ENCODE data around the gene RTBDN. TPM values are rescaled to one million over a fixed set of nuclear protein-coding genes. Genes with fewer than 3 reads are reported as not detected.

The RTBDN gene
- total and polyA plus RNA-seq, 2 of the 8 experiments (the other 6 are each of a cell fraction or from before 2014, with no cell fraction given) = 4.0 to 4.8 TPM

Small RNA genes within 50 kb of the gene (microRNA-seq; reads per million reads assigned to microRNA genes)
- gene MIR5684 (ENCODE audit: borderline microRNAs expressed in 2 of 2, borderline number of aligned reads in 2 of 2, borderline replicate concordance in 1 of 2) (0 reads per million in 2 experiments), gene MIR6794 (ENCODE audit: borderline microRNAs expressed in 2 of 2, borderline number of aligned reads in 2 of 2, borderline replicate concordance in 1 of 2) (0 to 0.41 reads per million in 2 experiments)

Small RNA genes within 50 kb of the gene (small RNA-seq; reads per million reads assigned to genes)
- gene MIR5684 (ENCODE audit: insufficient read depth) (not detected), gene MIR6794 (ENCODE audit: insufficient read depth) (not detected)

Other genes starting within 250 kb of the RTBDN start
- 9.0 TPM in 2 replicates for gene ZNF490, start 223.8 kb downstream of the RTBDN start, total RNA-seq (2021; fragmentation: NEBNext Ultra II Directional; extraction: Animal tissue kit (Norgen Biotek cat#: 25700))
- gene ZNF490, start 223.8 kb downstream of the RTBDN start, polyA plus RNA-seq (2011; rRNA removed) = 1.6 and 1.7 TPM in 2 replicates
- 18.6 and 20.1 TPM in 2 replicates for gene ZNF791, start 223.7 kb downstream of the RTBDN start, total RNA-seq (2021; fragmentation: NEBNext Ultra II Directional; extraction: Animal tissue kit (Norgen Biotek cat#: 25700))
- gene ZNF791, start 223.7 kb downstream of the RTBDN start, polyA plus RNA-seq (2011; rRNA removed) = 3.1 and 4.1 TPM in 2 replicates
- gene MAN2B1, start 167.8 kb downstream of the RTBDN start, total RNA-seq (2021; fragmentation: NEBNext Ultra II Directional; extraction: Animal tissue kit (Norgen Biotek cat#: 25700)) = 71.1 and 76.3 TPM in 2 replicates
- 55.3 and 73.6 TPM in 2 replicates for gene MAN2B1, start 167.8 kb downstream of the RTBDN start, polyA plus RNA-seq (2011; rRNA removed)
- gene WDR83, start 167.8 kb downstream of the RTBDN start, total RNA-seq (2021; fragmentation: NEBNext Ultra II Directional; extraction: Animal tissue kit (Norgen Biotek cat#: 25700)) = 15.3 and 19.6 TPM in 2 replicates
- gene WDR83, start 167.8 kb downstream of the RTBDN start, polyA plus RNA-seq (2011; rRNA removed) = 12.6 and 24.5 TPM in 2 replicates
- gene DHPS, start 152.7 kb downstream of the RTBDN start, total RNA-seq (2021; fragmentation: NEBNext Ultra II Directional; extraction: Animal tissue kit (Norgen Biotek cat#: 25700)) = 86.6 and 88.8 TPM in 2 replicates
- gene DHPS, start 152.7 kb downstream of the RTBDN start, polyA plus RNA-seq (2011; rRNA removed) = 99.6 and 118 TPM in 2 replicates
- not detected in 2 replicates for gene GNG14, start 146.6 kb downstream of the RTBDN start, total RNA-seq (2021; fragmentation: NEBNext Ultra II Directional; extraction: Animal tissue kit (Norgen Biotek cat#: 25700))
- not detected in 2 replicates for gene GNG14, start 146.6 kb downstream of the RTBDN start, polyA plus RNA-seq (2011; rRNA removed)
- 10.8 and 11.1 TPM in 2 replicates for gene FBXW9, start 137.9 kb downstream of the RTBDN start, total RNA-seq (2021; fragmentation: NEBNext Ultra II Directional; extraction: Animal tissue kit (Norgen Biotek cat#: 25700))
- 30.1 and 36.4 TPM in 2 replicates for gene FBXW9, start 137.9 kb downstream of the RTBDN start, polyA plus RNA-seq (2011; rRNA removed)
- gene TNPO2, start 110.6 kb downstream of the RTBDN start, total RNA-seq (2021; fragmentation: NEBNext Ultra II Directional; extraction: Animal tissue kit (Norgen Biotek cat#: 25700)) = 110 and 112 TPM in 2 replicates
- 121 and 136 TPM in 2 replicates for gene TNPO2, start 110.6 kb downstream of the RTBDN start, polyA plus RNA-seq (2011; rRNA removed)
- gene TRIR, start 99.9 kb downstream of the RTBDN start, total RNA-seq (2021; fragmentation: NEBNext Ultra II Directional; extraction: Animal tissue kit (Norgen Biotek cat#: 25700)) = 149 and 156 TPM in 2 replicates
- gene TRIR, start 99.9 kb downstream of the RTBDN start, polyA plus RNA-seq (2011; rRNA removed) = 130 and 167 TPM in 2 replicates
- gene GET3, start 97.1 kb downstream of the RTBDN start, total RNA-seq (2021; fragmentation: NEBNext Ultra II Directional; extraction: Animal tissue kit (Norgen Biotek cat#: 25700)) = 105 and 106 TPM in 2 replicates
- 297 and 304 TPM in 2 replicates for gene GET3, start 97.1 kb downstream of the RTBDN start, polyA plus RNA-seq (2011; rRNA removed)
- gene BEST2, start 82.8 kb downstream of the RTBDN start, total RNA-seq (2021; fragmentation: NEBNext Ultra II Directional; extraction: Animal tissue kit (Norgen Biotek cat#: 25700)) = 4.6 TPM in 2 replicates
- 7.3 and 11.6 TPM in 2 replicates for gene BEST2, start 82.8 kb downstream of the RTBDN start, polyA plus RNA-seq (2011; rRNA removed)
- 59.3 and 63.2 TPM in 2 replicates for gene HOOK2, start 59.0 kb downstream of the RTBDN start, total RNA-seq (2021; fragmentation: NEBNext Ultra II Directional; extraction: Animal tissue kit (Norgen Biotek cat#: 25700))
- gene HOOK2, start 59.0 kb downstream of the RTBDN start, polyA plus RNA-seq (2011; rRNA removed) = 23.8 and 39.2 TPM in 2 replicates
- gene JUNB, start 43.1 kb downstream of the RTBDN start, total RNA-seq (2021; fragmentation: NEBNext Ultra II Directional; extraction: Animal tissue kit (Norgen Biotek cat#: 25700)) = 7.4 and 8.6 TPM in 2 replicates
- 10.0 and 14.1 TPM in 2 replicates for gene JUNB, start 43.1 kb downstream of the RTBDN start, polyA plus RNA-seq (2011; rRNA removed)
- gene PRDX2, start 32.8 kb downstream of the RTBDN start, total RNA-seq (2021; fragmentation: NEBNext Ultra II Directional; extraction: Animal tissue kit (Norgen Biotek cat#: 25700)) = 380 and 404 TPM in 2 replicates
- 748 and 904 TPM in 2 replicates for gene PRDX2, start 32.8 kb downstream of the RTBDN start, polyA plus RNA-seq (2011; rRNA removed)
- 41.3 and 42.3 TPM in 2 replicates for gene THSD8, start 32.5 kb downstream of the RTBDN start, total RNA-seq (2021; fragmentation: NEBNext Ultra II Directional; extraction: Animal tissue kit (Norgen Biotek cat#: 25700))
- gene THSD8, start 32.5 kb downstream of the RTBDN start, polyA plus RNA-seq (2011; rRNA removed) = 3.4 and 8.2 TPM in 2 replicates
- 67.5 and 67.9 TPM in 2 replicates for gene RNASEH2A, start 28.0 kb downstream of the RTBDN start, total RNA-seq (2021; fragmentation: NEBNext Ultra II Directional; extraction: Animal tissue kit (Norgen Biotek cat#: 25700))
- gene RNASEH2A, start 28.0 kb downstream of the RTBDN start, polyA plus RNA-seq (2011; rRNA removed) = 120 and 141 TPM in 2 replicates
- 25.2 and 28.3 TPM in 2 replicates for gene MAST1, start 3.9 kb upstream of the RTBDN start, total RNA-seq (2021; fragmentation: NEBNext Ultra II Directional; extraction: Animal tissue kit (Norgen Biotek cat#: 25700))
- gene MAST1, start 3.9 kb upstream of the RTBDN start, polyA plus RNA-seq (2011; rRNA removed) = 15.6 and 27.5 TPM in 2 replicates
- gene DNASE2, start 46.9 kb upstream of the RTBDN start, total RNA-seq (2021; fragmentation: NEBNext Ultra II Directional; extraction: Animal tissue kit (Norgen Biotek cat#: 25700)) = 32.9 and 33.2 TPM in 2 replicates
- 48.2 and 58.2 TPM in 2 replicates for gene DNASE2, start 46.9 kb upstream of the RTBDN start, polyA plus RNA-seq (2011; rRNA removed)
- gene KLF1, start 52.6 kb upstream of the RTBDN start, total RNA-seq (2021; fragmentation: NEBNext Ultra II Directional; extraction: Animal tissue kit (Norgen Biotek cat#: 25700)) = 0.59 and 0.84 TPM in 2 replicates
- 0.91 and 1.0 TPM in 2 replicates for gene KLF1, start 52.6 kb upstream of the RTBDN start, polyA plus RNA-seq (2011; rRNA removed)
- 63.8 and 67.3 TPM in 2 replicates for gene GCDH, start 56.6 kb upstream of the RTBDN start, total RNA-seq (2021; fragmentation: NEBNext Ultra II Directional; extraction: Animal tissue kit (Norgen Biotek cat#: 25700))
- gene GCDH, start 56.6 kb upstream of the RTBDN start, polyA plus RNA-seq (2011; rRNA removed) = 89.4 and 134 TPM in 2 replicates
- 0.46 and 0.97 TPM in 2 replicates for gene SYCE2, start 84.7 kb upstream of the RTBDN start, total RNA-seq (2021; fragmentation: NEBNext Ultra II Directional; extraction: Animal tissue kit (Norgen Biotek cat#: 25700))
- 0.69 and 0.71 TPM in 2 replicates for gene SYCE2, start 84.7 kb upstream of the RTBDN start, polyA plus RNA-seq (2011; rRNA removed)
- 103 and 108 TPM in 2 replicates for gene FARSA, start 99.1 kb upstream of the RTBDN start, total RNA-seq (2021; fragmentation: NEBNext Ultra II Directional; extraction: Animal tissue kit (Norgen Biotek cat#: 25700))
- 61.0 and 100 TPM in 2 replicates for gene FARSA, start 99.1 kb upstream of the RTBDN start, polyA plus RNA-seq (2011; rRNA removed)
- gene CALR, start 104.0 kb upstream of the RTBDN start, total RNA-seq (2021; fragmentation: NEBNext Ultra II Directional; extraction: Animal tissue kit (Norgen Biotek cat#: 25700)) = 1,155 and 1,177 TPM in 2 replicates
- gene CALR, start 104.0 kb upstream of the RTBDN start, polyA plus RNA-seq (2011; rRNA removed) = 418 and 591 TPM in 2 replicates
- gene RAD23A, start 111.3 kb upstream of the RTBDN start, total RNA-seq (2021; fragmentation: NEBNext Ultra II Directional; extraction: Animal tissue kit (Norgen Biotek cat#: 25700)) = 73.3 and 76.1 TPM in 2 replicates
- gene RAD23A, start 111.3 kb upstream of the RTBDN start, polyA plus RNA-seq (2011; rRNA removed) = 40.0 and 80.1 TPM in 2 replicates
- 42.2 and 45.5 TPM in 2 replicates for gene GADD45GIP1, start 122.6 kb upstream of the RTBDN start, total RNA-seq (2021; fragmentation: NEBNext Ultra II Directional; extraction: Animal tissue kit (Norgen Biotek cat#: 25700))
- 42.6 and 58.5 TPM in 2 replicates for gene GADD45GIP1, start 122.6 kb upstream of the RTBDN start, polyA plus RNA-seq (2011; rRNA removed)
- 0.17 and 0.25 TPM in 2 replicates for gene DAND5, start 135.0 kb upstream of the RTBDN start, total RNA-seq (2021; fragmentation: NEBNext Ultra II Directional; extraction: Animal tissue kit (Norgen Biotek cat#: 25700))
- gene DAND5, start 135.0 kb upstream of the RTBDN start, polyA plus RNA-seq (2011; rRNA removed) = 0.13 and 0.14 TPM in 2 replicates
- gene NFIX, start 160.9 kb upstream of the RTBDN start, total RNA-seq (2021; fragmentation: NEBNext Ultra II Directional; extraction: Animal tissue kit (Norgen Biotek cat#: 25700)) = 0.20 and 0.27 TPM in 2 replicates
- gene NFIX, start 160.9 kb upstream of the RTBDN start, polyA plus RNA-seq (2011; rRNA removed) = 0.03 and 0.08 TPM in 2 replicates

Data from H1 (cell line).